ENCODE measurements around the gene CTNNA2.

Gene CTNNA2

DNA sequence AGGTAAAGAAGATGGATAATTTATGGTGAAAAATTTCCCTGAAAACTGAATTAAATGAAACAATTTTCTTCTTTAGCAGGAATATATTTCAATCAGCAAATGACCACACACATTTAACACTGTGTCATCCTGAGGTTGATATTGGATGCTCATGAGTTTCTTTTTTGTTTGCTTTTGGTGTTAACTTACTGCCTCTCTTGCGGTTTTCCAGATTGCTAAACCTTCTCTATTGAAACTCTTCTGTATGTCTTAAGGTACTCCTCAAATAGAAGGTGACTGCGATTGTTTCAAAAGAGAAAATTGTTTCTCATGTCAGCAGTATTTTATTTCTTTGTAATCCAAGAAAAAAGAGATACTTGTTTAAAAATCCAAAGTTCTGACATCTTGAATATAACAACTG lies 692.6 kb downstream of the CTNNA2 start:
- no peak for DNase-seq (ENCODE audit: low read depth)
- H3K4me3 ChIP-seq (ENCODE audit: low read depth, low read length): no peak overlapping the region
- no peak for TF ChIP-seq CTCF (IDR thresholded peaks at IDR 0.05; ENCODE audit: insufficient read depth, low read depth, low read length, missing control alignments)

DNA sequence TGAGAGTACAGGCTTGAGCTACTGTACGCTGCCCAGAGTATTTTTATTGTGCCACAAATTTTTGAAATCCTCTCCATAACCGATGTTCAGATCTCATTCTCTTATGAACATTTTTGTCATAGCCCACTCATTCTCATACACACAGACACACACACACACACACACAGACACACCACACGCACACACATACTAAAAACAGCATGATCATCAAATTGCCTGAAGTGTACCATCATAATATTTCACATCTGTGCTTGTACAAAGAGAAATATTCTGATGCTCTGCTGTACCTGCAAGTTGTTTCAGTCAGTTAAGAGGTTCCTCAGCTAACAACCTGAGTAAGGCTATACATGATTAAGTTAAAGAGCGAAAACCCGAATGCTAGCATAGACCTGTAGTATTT lies 696.6 kb downstream of the CTNNA2 start:
- no peak for DNase-seq (ENCODE audit: low read depth)
- TF ChIP-seq CTCF (IDR thresholded peaks at IDR 0.05; ENCODE audit: insufficient read depth, low read depth, low read length, missing control alignments): no peak
- H3K4me3 ChIP-seq (ENCODE audit: low read depth, low read length): no peak overlapping the region

DNA sequence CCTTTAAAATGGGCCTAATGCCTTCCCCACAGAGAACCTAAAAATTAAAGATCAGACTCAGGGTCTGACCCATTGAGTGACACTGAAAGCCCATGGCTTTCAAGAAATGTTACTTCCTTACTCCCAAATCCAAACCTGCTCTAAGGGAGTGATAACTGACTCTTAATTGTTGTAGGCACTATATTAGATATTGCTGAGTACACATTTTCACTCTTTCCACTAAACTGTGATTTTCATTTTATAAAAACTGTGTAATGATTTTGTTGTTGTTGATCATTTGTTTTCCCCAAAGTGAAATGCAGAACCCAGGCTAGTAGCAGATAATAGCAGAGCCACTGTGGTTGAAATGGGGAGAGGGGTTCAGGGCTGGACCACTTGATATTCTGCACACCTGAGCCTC lies 704.6 kb downstream of the CTNNA2 start:
- no peak overlapping the region for H3K4me3 ChIP-seq (ENCODE audit: low read depth, low read length)
- no peak for DNase-seq (ENCODE audit: low read depth)
- TF ChIP-seq CTCF (IDR thresholded peaks at IDR 0.05; ENCODE audit: insufficient read depth, low read depth, low read length, missing control alignments): no peak

DNA sequence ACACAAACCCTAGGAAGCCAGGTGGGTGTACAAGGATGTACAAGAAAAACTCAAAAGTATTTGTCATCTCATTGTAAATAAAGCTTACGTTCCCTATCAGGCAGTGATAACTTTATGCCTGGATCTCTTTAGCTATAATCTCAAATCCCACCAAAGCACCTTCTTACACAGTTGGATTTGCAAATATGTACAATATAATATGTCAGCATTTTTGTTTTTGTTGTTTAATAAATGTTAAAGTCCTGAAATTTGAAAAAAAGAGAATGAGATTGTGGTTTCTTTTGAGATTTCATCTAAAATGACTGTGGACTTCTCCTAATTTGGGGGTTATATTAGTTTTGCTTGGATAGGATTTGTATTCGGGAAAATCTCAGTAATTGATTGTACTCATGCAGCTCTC lies 709.8 kb downstream of the CTNNA2 start:
- no peak for TF ChIP-seq CTCF (IDR thresholded peaks at IDR 0.05; ENCODE audit: insufficient read depth, low read depth, low read length, missing control alignments)
- no peak for DNase-seq (ENCODE audit: low read depth)
- H3K4me3 ChIP-seq (ENCODE audit: low read depth, low read length): no peak overlapping the region

- TF ChIP-seq CTCF (IDR thresholded peaks at IDR 0.05; ENCODE audit: insufficient read depth, low read depth, low read length, missing control alignments): no peak
- no peak overlapping the region for H3K4me3 ChIP-seq (ENCODE audit: low read depth, low read length)
- DNase-seq (ENCODE audit: low read depth): no peak
Measured at GRCh38 chr2:80231421-80231820, 718.6 kb downstream of the CTNNA2 start.

DNA sequence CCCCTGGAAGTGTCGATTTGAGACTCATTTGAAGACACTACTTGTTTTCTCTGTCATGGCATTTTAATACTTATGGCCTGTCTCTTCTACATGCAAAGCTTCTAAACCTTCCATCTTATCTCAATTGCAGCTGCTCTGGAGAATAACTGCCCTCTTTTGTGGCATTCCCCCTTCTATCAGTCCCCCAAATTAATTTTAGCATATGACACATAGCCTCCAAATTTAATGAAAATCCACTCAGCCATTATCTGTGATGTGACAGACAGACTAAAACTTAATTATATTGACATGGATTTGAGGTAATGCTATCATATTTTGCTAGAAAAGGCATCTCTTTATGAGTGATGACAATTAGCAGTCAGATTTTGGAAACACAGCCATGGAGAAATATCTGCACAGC lies 720.5 kb downstream of the CTNNA2 start:
- H3K4me3 ChIP-seq (ENCODE audit: low read depth, low read length): no peak overlapping the region
- no peak for TF ChIP-seq CTCF (IDR thresholded peaks at IDR 0.05; ENCODE audit: insufficient read depth, low read depth, low read length, missing control alignments)
- DNase-seq (ENCODE audit: low read depth): no peak

DNA sequence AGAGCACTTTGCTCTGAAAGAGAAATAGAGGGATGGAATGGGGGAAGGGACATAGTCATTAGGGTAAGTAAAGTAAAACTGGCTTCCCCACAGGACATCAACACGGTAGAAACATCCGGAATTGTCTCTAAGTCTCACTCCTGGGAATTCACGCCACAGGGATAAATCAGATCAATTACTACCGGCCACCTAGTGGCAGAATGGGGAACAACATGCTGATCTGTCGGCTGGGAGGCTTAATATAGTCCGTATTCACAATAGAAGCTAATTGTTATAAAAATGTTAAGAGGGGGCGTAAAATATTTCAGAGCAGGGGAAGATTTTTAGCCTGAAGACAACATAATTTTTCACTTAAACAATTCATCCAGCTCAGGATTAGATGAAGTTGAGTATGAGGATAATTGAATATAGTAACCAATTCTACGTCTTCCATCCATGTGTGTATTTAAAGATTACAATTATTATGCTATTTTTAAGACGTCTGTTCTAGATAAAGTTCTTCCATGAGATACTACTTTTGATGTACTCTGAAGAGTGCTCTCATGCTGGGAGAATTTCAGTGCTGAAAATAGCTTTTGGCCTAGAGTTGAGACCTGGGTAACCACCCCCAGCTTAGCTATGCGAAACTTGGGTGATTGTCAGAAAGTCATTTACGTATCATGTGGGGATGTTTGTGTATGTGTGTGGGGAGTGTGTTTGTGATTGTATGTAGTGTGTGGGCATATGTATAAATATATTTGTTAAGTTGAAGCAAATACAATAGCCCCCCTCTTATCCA lies 726.0 kb downstream of the CTNNA2 start:
- TF ChIP-seq CTCF (IDR thresholded peaks at IDR 0.05; ENCODE audit: insufficient read depth, low read depth, low read length, missing control alignments): peak; percentile 67
- H3K4me3 ChIP-seq (ENCODE audit: low read depth, low read length): no peak overlapping the region
- DNase-seq (ENCODE audit: low read depth): peak; percentile 30
